GM15510 (cell line): Measurements from ENCODE around the gene OTULINL.

ENCODE experiments used
- POLR2A ChIP-seq: IDR thresholded peaks from 3 replicates; pipeline ENCODE4 v1.6.1; 2011; ENCODE audit warnings: borderline replicate concordance; ENCODE audit not compliant: insufficient read length; ENCODE audit errors: extremely low read depth

Gene OTULINL

GRCh38 chr5:14588758-14589543, 7.4 kb downstream of the OTULINL start:
- no peak for TF ChIP-seq POLR2A

- TF ChIP-seq POLR2A = no peak
These were observed 9.4 kb downstream of the OTULINL start for GRCh38 chr5:14590949-14591348.

GRCh38 chr5:14591548-14591947, 10.0 kb downstream of the OTULINL start:
- TF ChIP-seq POLR2A = no peak

- TF ChIP-seq POLR2A = no peak
These were observed 11.9 kb downstream of the OTULINL start for GRCh38 chr5:14593326-14594021.

GRCh38 chr5:14594378-14595074, 12.9 kb downstream of the OTULINL start:
- no peak for TF ChIP-seq POLR2A

GRCh38 chr5:14595189-14595588, 13.6 kb downstream of the OTULINL start:
- peak; percentile 19 for TF ChIP-seq POLR2A

- TF ChIP-seq POLR2A = no peak
These were observed 14.3 kb downstream of the OTULINL start for GRCh38 chr5:14595891-14596290.

- no peak for TF ChIP-seq POLR2A
These were observed 15.5 kb downstream of the OTULINL start for GRCh38 chr5:14597080-14597479.

- TF ChIP-seq POLR2A = no peak
These were observed 16.6 kb downstream of the OTULINL start for GRCh38 chr5:14598225-14598624.

- no peak for TF ChIP-seq POLR2A
These were observed 18.0 kb downstream of the OTULINL start for GRCh38 chr5:14599476-14600127.

GRCh38 chr5:14600846-14601245, 19.3 kb downstream of the OTULINL start:
- no peak for TF ChIP-seq POLR2A

- TF ChIP-seq POLR2A = no peak
These were observed 21.5 kb downstream of the OTULINL start for GRCh38 chr5:14603141-14603540.

- no peak for TF ChIP-seq POLR2A
These were observed 25.5 kb downstream of the OTULINL start for GRCh38 chr5:14607104-14607503.

GRCh38 chr5:14608169-14608568, 26.6 kb downstream of the OTULINL start:
- no peak for TF ChIP-seq POLR2A

- TF ChIP-seq POLR2A = no peak
These were observed 30.1 kb downstream of the OTULINL start for GRCh38 chr5:14611737-14612136.
